Natural killer cell (primary cell): Measurements from ENCODE around the gene HADHB. TPM values are rescaled to one million over a fixed set of nuclear protein-coding genes. Genes with fewer than 3 reads are reported as not detected.
"Not testable (repeated sequence)": the region's sequence is repeated elsewhere in the genome, so short reads cannot be mapped to it uniquely, and the experiment has no call there.

Experiments
- ATAC-seq, 3 donors: fragments of 150-1000 bp in 2 of 3; fragments of 200-7000 bp in 1 of 3; cut with Tn5 transposase; 1 replicate in 1 of 3; 2 replicates in 2 of 3; pipeline ENCODE4 v1.10.0; 2021; ENCODE audit warnings: mild to moderate bottlenecking in 2 of 3, moderate library complexity in 2 of 3
- DNase-seq, 2 donors: peaks; one replicate each; pipeline versions ENCODE4 v3.0.0 to v3.0.0-alpha.2; 2013 to 2021; ENCODE audit warnings: mixed read lengths in 1 of 2
- H3K27ac ChIP-seq: one replicate; pipeline ENCODE4 v1.5.1; 2013; ENCODE audit warnings: mild to moderate bottlenecking, low read length
- H3K27me3 ChIP-seq: one replicate; pipeline ENCODE4 v1.6.1; 2013; ENCODE audit warnings: low read length; ENCODE audit not compliant: control insufficient read depth, insufficient read depth
- H3K36me3 ChIP-seq: one replicate; pipeline ENCODE4 v1.6.1; 2013; ENCODE audit warnings: low read length; ENCODE audit not compliant: control insufficient read depth, insufficient read depth
- H3K4me1 ChIP-seq: one replicate; pipeline ENCODE4 v1.6.1; 2013; ENCODE audit warnings: low read length; ENCODE audit not compliant: control insufficient read depth, insufficient read depth
- H3K4me3 ChIP-seq: one replicate; pipeline ENCODE4 v1.5.1; 2013; ENCODE audit warnings: low read length
- H3K9me3 ChIP-seq: one replicate; pipeline ENCODE4 v1.6.1; 2013; ENCODE audit warnings: low read length; ENCODE audit not compliant: control insufficient read depth, insufficient read depth
- H3K27ac Mint-ChIP-seq, 2 donors: one replicate each; pipeline ENCODE4 v1.8.0; 2022; ENCODE audit warnings: mild to moderate bottlenecking in 2 of 2, mixed read lengths in 2 of 2, moderate library complexity in 1 of 2
- H3K27me3 Mint-ChIP-seq, 2 donors: one replicate each; pipeline ENCODE4 v1.8.0; 2022; ENCODE audit warnings: low read depth in 2 of 2, mixed read lengths in 2 of 2
- H3K36me3 Mint-ChIP-seq: one replicate; pipeline ENCODE4 v1.8.0; 2022; ENCODE audit warnings: mixed read lengths
- H3K4me1 Mint-ChIP-seq, 2 donors: one replicate each; pipeline ENCODE4 v1.8.0; 2022; ENCODE audit warnings: mixed read lengths in 2 of 2
- H3K4me3 Mint-ChIP-seq: one replicate; pipeline ENCODE4 v1.8.0; 2022; ENCODE audit warnings: mild to moderate bottlenecking, moderate library complexity, mixed read lengths
- H3K9me3 Mint-ChIP-seq, 2 donors: one replicate each; pipeline ENCODE4 v1.8.0; 2022; ENCODE audit warnings: mixed read lengths in 2 of 2
- WGBS: methylation state at CpG from one replicate; pipeline ENCODE4 v1.1.7; 2013; ENCODE audit warnings: missing lambda C conversion rate; ENCODE audit not compliant: insufficient coverage; 5-methylcytosine and 5-hydroxymethylcytosine counted together
- intact Hi-C: fragments of 100-400 bp; cut with micrococcal nuclease; formaldehyde crosslinking; loops from one replicate; pipeline ENCODE4 v1.14.2; 2022
- total RNA-seq, 4 donors: library from RNA; stranded (reverse); fragments of 120-200 nt in 1 of 4; gene quantifications; one replicate each; pipeline versions ENCODE4 v1.2.3 to v1.2.4, GENCODE V29; 2013 to 2022
- TF ChIP-seq, protein P1 (sequence below): fragments of 200-600 bp; IDR thresholded peaks from one replicate; pipeline ENCODE4 v1.8.0; 2022; ENCODE audit warnings: antibody characterized with exemption

Gene HADHB
- total RNA-seq, 3 donors from 2014 or later (not counting 1 experiment from before 2014, with no cell fraction given), result 43.1 to 58.8 (median 53.0) TPM

GRCh38 chr2:26255759-26256384 lies 11.1 kb downstream of the HADHB start:
- WGBS, result 53% methylated on average over 3 of the region's 3 CpGs
- H3K27me3 Mint-ChIP-seq, result no peaks in the 10 kb centered on the region
- H3K4me3 Mint-ChIP-seq, result no peak overlapping the region
- intact Hi-C loops, result no loop called here
- H3K36me3 Mint-ChIP-seq, result no peaks in the 10 kb centered on the region
- peaks cover 23% of the 10 kb centered on the region for H3K36me3 ChIP-seq
- H3K9me3 Mint-ChIP-seq, result no peaks in the 10 kb centered on the region
- TF ChIP-seq, protein P1, sequence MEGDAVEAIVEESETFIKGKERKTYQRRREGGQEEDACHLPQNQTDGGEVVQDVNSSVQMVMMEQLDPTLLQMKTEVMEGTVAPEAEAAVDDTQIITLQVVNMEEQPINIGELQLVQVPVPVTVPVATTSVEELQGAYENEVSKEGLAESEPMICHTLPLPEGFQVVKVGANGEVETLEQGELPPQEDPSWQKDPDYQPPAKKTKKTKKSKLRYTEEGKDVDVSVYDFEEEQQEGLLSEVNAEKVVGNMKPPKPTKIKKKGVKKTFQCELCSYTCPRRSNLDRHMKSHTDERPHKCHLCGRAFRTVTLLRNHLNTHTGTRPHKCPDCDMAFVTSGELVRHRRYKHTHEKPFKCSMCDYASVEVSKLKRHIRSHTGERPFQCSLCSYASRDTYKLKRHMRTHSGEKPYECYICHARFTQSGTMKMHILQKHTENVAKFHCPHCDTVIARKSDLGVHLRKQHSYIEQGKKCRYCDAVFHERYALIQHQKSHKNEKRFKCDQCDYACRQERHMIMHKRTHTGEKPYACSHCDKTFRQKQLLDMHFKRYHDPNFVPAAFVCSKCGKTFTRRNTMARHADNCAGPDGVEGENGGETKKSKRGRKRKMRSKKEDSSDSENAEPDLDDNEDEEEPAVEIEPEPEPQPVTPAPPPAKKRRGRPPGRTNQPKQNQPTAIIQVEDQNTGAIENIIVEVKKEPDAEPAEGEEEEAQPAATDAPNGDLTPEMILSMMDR, result no peak
- H3K4me1 Mint-ChIP-seq, result peaks cover 7 to 17% of the 10 kb centered on the region in 2 donors
- H3K9me3 ChIP-seq, result no peaks in the 10 kb centered on the region
- DNase-seq (no peak), ATAC-seq (no peak)
- no peak overlapping the region for H3K27ac Mint-ChIP-seq
- no peak overlapping the region for H3K27ac ChIP-seq
- H3K4me3 ChIP-seq, result no peak overlapping the region
- H3K27me3 ChIP-seq, result no peaks in the 10 kb centered on the region
- H3K4me1 ChIP-seq, result no peaks in the 10 kb centered on the region

- peaks cover 34% of the 10 kb centered on the region for H3K36me3 ChIP-seq
- H3K4me3 Mint-ChIP-seq, H3K27me3 ChIP-seq, ATAC-seq, H3K9me3 ChIP-seq, H3K27ac ChIP-seq, H3K27ac Mint-ChIP-seq, H3K9me3 Mint-ChIP-seq, H3K4me1 Mint-ChIP-seq, DNase-seq, H3K4me1 ChIP-seq, intact Hi-C loops, H3K27me3 Mint-ChIP-seq, H3K4me3 ChIP-seq, H3K36me3 Mint-ChIP-seq: not testable (repeated sequence)
- 94% methylated on average over 8 of the region's 8 CpGs for WGBS
Measured at GRCh38 chr2:26258836-26259235, 14.1 kb downstream of the HADHB start.

GRCh38 chr2:26268213-26268612 lies 23.5 kb downstream of the HADHB start:
- Histone ChIP-seq H3K4me1 (no peaks in the 10 kb centered on the region), H3K27ac (no peak overlapping the region), H3K9me3 (no peaks in the 10 kb centered on the region), H3K4me3 (no peak overlapping the region), H3K36me3 (peaks cover 12% of the 10 kb centered on the region), H3K27me3 (no peaks in the 10 kb centered on the region)
- no peaks in the 10 kb centered on the region for H3K4me1 Mint-ChIP-seq
- WGBS, result 96% methylated on average over 3 of the region's 4 CpGs
- H3K9me3 Mint-ChIP-seq, result no peaks in the 10 kb centered on the region
- H3K27ac Mint-ChIP-seq, result no peak overlapping the region
- no peak overlapping the region for H3K4me3 Mint-ChIP-seq
- intact Hi-C loops, result no loop called here
- TF ChIP-seq, protein P1, result no peak
- DNase-seq, result no peak
- H3K36me3 Mint-ChIP-seq, result peaks cover 6% of the 10 kb centered on the region
- ATAC-seq, result no peak
- H3K27me3 Mint-ChIP-seq, result no peaks in the 10 kb centered on the region

- H3K36me3 Mint-ChIP-seq, H3K4me3 Mint-ChIP-seq, H3K4me3 ChIP-seq, H3K9me3 ChIP-seq, intact Hi-C loops, H3K27ac ChIP-seq, H3K27me3 Mint-ChIP-seq, H3K4me1 Mint-ChIP-seq, H3K4me1 ChIP-seq, H3K9me3 Mint-ChIP-seq, ATAC-seq, DNase-seq, H3K27me3 ChIP-seq, H3K27ac Mint-ChIP-seq: not testable (repeated sequence)
- peaks cover 11% of the 10 kb centered on the region for H3K36me3 ChIP-seq
- 93% methylated on average over 12 of the region's 12 CpGs for WGBS
Measured at GRCh38 chr2:26268670-26269385, 24.1 kb downstream of the HADHB start.
